Right kidney (tissue), 1 donor: ENCODE measurements around the gene ASTN2.

Experiments
- DNase-seq: peaks from one replicate; pipeline ENCODE4 v3.0.0-alpha.2; 2016

ASTN2 gene

DNA sequence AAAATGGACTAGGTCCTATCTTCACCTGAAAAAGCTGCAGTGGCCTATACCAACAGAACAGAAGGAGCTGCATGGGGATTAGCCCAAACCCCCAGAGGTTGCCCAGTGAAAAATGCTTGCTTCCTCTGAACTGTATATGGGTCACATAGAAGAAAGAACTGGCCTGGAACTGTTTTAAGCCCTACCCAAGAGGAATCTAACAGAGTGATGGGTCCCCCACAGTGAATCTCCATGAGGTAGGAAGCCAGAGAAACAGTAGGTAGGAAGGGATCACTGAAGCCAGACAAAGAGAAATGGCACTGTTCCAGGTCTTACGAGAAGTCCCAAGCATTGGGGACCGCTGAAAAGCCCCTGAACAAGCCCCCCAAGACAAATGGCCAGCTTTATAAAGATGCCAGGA is 756.6 kb downstream of the ASTN2 start:
- DNase-seq: no peak

DNA sequence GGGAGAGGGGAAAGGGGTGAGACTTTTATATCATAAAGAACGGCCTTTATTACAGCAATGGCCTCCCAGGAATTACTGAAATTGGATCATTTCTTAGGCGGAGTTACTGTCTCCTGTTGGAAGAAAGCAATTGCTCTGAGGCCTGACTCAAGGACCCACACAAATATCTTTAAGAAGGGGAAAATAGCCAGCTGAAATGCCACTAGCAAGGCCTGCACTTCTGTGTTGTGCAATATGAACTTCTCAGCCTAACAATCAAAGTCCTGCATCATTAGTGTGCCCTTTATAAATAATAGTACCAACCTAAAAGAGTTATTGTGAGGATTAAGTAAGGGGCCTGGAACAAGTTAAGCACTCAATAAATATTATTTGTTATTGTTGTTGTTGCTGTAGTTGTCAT is 757.9 kb downstream of the ASTN2 start:
- no peak for DNase-seq

DNA sequence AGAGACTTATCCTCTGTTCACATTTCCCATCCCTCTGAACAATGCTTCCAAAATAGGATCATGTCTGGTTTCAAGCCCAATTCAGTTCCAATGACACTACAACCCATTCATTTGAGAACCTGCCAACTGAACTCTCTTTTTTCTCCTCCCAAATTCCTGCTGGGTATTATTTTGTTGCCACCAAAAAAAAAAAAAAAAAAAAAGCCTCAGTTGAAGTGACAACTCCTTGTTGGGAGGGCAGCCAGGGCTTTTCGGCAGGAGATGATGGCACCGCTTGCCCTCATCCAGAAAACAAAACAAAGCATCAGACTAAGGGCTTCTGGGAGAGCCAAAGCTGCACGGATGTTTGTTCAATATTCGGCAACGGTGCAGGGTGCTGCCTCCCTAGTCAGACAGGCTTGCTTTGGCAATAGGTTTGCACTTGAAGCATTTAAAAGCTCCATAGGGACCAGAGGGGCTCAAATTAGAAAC is 758.3 kb downstream of the ASTN2 start:
- no peak for DNase-seq

DNA sequence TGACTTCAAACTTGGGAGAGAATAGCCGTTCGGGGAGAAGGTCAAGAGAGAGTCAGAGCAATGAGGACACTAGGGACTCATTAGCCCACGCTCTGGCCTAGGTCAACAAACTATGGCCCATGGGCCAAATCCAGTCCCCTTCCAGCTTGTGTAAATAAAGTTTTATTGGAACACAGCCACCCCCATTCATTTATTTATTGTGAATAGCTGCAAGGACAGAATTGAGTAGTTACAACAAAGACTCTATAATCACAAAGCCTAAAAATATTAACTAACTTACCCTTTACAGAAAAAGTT is 760.9 kb downstream of the ASTN2 start:
- no peak for DNase-seq

DNA sequence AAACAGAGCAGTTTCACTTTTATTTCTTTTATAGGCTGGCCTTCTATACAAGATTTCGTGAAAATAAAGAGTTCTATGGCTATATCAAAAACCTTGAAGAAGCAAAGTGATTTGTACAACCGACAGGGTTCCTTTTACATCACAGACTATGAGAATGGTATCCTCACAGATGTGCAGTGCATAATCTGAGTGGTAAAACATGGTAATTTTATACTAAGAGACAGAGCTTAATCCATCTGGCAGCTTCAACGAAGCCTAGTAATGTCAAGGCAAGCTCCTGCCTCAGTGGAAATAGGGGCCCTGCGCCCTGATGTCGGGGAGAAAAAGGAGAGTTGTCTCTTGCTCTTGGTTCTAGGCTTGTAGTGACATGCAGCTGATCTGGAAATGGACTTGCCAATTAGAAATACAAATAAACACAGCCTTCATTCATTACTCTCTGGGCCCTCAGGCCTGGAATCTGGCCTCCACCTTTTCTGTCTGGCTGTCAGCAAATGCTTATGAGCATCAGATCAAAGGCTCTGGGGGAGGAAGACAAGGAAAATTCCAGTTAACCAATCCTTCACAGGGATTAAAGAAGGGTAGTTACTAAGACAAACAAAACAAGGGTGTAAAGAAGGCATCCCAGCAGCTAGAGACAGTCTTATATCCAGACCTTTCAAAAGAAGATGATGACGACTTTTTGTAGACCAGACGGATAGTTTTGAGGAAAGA is 761.4 kb downstream of the ASTN2 start:
- no peak for DNase-seq

DNA sequence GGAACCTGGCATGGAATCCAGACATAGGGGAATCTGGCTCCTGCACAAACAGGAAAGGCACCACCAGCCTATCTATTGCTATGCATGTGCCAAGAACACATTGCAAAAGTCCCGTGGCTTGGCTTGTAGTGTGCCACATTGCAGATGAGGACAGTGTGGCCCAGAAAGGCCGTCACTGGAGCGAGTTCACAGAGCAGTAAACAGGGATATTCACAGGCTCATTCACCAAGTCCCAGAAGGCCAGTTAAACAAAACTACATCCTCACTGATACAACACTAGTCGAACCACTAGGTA is 767.4 kb downstream of the ASTN2 start:
- DNase-seq: no peak

DNA sequence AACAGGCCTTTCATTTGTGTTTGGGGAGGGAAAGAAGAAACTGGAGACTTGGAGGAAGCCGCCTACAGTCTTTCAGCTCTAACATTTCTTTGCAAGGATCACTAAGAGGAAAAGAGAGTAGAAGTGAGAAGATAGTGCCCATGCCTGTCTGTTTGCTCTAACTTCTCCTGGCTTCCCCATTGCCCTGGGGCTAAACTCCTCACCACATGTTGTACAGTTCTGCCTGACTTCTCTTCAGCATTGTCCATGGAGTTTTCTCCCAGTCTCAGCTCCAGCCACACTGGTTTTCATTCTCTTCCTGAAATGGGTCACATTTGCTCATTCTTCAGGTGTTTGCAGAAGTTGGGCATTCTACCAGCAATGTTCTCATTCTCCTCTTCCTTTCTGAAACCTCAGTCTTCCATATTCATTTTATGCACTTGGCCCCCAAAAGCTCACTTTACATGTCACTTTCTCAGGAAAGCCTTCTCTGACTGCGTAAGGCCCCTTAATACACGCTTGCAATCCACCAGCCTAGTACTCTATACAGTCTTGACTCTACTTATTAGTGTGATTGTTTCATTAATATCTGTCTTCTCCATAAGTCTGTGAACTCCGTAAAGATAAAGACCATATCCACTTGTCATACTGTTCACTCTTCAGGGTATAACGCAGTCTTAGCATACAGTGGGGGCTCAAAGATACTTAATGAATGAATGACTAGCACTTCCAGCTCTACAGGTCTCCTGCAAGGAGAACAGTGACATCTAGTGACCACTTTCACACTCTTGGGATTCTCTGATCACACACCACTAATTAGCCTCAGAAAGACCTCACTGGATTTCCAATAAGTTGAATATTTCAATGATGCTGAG is 768.0 kb downstream of the ASTN2 start:
- DNase-seq: no peak

DNA sequence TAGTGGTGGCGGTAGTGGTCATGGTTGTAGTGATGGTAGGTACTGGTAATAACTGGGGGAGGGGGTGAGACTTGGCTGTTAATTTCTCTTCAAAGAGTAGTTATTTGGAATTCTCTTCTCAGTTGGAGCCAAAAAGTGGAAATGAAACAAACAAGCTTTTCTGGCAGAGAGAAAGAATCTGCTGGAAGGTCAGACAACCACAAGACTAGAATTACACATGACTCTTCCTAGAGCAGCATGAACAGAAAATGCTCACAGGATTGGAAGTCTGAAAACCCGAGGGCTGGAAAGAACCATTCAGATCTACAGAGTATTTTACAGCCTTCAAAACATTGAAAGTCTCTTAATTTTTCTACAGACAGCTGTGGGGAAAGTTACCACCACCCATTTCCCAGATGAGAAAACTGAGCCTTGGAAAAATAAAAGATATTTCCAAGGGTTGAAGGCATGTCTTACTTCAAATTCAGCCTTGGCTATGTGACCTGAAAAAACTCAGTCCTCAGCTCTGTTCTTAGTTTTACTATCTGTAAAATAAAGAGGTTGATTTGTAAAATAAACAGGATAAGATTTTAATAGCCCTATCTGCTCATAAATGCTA is 770.7 kb downstream of the ASTN2 start:
- DNase-seq: no peak

DNA sequence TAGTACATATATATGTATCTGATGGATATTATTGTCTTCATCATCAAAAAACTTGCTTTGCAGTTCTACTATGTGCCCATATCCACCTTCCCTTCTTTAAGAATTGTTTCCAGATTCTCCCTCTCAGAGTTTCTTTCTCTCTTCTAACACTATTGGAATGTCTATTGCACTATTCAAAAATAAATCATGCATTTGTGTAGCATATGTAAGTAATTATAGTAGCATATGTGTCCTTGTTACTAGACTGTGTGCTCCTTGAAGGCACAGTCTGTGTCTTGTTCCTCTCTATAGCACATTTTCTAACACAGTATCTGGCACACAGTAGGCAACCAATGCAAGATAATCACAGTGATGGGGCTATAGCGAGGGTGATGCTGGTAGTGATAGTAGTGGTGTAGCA is 771.2 kb downstream of the ASTN2 start:
- no peak for DNase-seq

DNA sequence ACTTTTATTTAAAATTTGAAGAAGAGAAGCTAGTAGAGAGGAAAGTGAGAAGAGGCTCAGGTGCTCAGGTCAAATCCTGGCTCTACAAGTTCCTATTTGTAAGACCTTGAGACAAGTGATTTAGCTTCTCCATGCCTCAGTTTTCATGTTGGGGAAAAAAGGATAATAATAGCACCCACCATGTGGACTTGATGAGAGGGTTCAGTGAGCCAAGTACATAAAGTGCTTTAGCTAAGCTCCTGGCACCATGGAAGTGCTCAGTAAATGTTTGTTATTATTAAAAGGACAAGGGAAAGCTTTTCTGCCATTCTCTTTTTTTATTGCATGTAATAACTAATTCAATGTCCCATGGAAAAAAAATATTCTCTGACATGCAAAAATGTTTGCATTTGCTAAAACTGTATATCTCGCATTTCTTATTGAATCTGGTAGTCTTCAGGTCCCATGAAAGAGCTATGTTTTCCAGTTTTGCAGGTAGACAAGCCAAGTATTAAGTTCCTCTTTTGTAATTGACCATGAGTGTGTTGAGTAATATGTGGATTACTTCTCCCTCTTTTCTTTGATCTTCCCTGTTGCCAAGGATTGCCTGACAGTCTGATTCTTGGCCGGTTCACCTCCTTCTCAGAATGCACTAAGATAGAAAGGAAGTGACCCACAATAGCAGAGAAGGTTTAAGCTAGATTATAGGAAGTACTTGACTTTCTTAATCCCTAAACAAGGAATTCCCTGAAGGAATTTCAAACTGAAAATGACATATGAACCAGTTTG is 773.4 kb downstream of the ASTN2 start:
- DNase-seq: no peak

DNA sequence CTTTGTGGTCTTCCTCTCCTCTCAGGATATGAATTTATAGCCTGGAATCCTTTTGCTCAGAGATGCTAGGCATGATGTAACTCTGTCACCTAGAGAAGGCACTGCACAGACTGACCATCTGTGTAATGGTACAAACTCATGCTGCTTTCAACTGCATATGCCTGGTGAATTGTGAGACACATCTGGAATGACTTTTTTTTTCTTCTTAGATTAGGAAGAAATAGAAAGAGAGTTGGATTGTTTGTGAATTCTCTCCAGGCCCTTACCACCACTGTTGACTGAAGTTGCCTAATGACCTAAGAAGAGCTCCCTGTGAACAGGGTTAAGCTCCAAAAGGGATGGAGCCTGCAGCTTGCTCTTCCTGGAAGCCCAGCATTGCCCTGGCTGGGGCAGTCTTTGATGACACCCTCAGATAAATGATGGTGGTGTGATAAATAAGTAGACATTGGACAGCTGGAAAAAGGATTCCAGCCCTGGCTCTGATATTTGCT is 775.6 kb downstream of the ASTN2 start:
- DNase-seq: no peak

DNA sequence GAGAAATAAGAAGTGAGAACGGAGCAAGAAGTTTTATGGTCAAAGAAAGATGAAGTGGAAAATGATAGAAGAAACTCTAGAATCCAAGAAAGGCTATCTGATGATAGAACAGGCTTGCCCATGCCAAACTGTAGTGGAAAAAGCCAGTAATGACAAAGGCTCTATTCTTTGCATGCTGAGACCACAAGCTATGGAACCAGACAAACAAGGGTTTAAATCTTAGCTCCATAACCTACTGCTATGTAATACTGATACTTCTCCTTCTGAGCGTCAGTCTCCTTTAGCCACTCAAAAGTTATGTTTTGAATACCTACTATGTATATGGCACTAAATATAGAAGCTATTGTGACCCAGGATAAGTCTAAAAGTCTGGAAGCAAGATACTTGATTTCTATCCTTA is 778.9 kb downstream of the ASTN2 start:
- DNase-seq: no peak

DNA sequence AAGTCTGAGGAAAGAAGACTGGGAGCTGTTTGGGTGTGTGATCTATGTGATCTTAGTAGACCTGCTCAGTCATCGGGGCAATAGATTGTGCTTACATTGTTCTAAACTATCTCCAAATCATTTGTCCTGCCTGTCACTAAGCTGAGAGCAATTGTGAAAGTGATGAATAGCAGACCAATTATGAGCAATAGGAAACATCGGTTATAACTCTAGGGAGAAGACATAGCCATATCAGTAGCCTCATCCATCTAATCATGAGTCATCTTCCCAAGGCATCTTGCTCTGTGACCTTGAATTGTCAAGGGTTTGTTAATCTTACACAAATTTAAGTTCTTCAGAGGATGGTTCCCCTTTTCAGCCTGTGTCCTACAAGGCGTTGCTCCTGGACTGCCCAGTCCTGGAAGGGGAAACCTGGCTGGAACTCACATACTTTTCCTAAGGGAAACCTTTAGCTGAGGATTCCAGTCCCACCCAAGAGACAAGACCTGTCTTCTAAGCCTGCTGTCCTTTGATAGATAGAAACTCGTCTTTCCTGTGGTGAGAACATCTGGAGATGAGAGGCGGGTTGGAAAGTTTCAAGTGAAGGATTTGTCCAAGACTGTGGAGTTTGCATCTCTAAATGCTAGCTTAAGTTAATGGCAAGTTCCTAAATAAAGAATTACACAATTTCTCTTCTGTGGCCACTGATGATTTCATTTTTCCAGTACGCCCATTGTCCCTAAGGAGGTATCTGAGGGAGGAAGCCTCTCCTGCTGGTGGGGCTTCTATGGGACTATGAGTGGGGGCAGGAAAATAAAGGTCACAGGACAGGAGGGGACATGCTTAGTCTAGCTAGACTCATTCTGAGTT is 781.6 kb downstream of the ASTN2 start:
- no peak for DNase-seq

DNA sequence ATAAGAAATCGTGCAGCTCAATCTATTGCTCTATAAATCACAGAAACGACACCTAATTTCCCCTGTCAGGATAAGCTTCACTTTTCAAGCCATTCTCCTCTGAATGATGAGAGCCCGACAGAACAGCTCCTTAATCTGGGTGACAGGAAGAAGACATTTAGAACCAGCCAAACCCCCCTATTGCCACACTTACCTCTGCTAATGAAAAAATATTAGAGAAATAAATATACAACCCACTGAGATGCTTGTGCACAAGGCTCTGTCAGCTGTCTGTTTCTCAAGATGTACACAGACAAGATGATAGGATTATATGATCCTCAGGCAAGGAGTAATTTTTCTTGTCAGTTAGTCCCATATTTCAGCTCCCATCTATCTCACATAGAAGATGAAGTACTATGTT is 785.2 kb downstream of the ASTN2 start:
- DNase-seq: no peak

DNA sequence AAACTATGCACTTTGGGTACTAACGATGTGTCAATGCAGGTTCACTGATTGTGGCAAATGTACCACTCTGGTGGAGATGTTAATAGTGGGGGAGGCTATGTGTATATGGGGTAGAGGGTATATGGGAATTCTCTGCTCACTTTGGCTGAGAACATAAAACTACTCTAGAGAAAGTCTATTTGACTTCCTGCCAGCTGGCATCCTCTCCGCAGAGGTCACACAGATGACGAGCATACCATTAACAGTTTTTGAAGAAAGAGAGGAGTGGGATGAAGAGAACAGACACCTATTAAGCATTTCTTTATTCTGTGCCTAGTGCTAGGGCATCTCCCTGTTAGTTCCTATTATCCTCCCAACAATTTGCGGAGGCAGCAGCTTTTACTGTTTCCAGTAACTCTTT is 786.1 kb downstream of the ASTN2 start:
- no peak for DNase-seq

DNA sequence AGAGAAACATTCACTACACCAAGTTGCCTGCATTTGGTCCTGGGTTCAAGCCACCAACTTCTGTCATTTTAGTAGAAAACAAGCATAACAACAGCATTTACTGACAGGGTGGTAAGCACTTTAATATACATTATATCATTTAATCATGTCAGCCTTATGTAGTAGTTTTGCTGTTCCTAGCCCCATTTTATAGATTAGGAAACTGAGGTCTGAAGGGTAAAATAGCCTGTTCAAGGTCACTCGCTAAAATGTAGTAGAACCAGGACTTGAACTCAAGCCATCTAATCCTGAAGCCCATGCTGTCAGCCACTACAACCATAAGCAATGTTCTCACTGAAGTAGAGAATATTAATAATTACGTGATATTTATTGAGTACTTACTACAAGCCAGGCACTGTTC is 787.4 kb downstream of the ASTN2 start:
- no peak for DNase-seq

DNA sequence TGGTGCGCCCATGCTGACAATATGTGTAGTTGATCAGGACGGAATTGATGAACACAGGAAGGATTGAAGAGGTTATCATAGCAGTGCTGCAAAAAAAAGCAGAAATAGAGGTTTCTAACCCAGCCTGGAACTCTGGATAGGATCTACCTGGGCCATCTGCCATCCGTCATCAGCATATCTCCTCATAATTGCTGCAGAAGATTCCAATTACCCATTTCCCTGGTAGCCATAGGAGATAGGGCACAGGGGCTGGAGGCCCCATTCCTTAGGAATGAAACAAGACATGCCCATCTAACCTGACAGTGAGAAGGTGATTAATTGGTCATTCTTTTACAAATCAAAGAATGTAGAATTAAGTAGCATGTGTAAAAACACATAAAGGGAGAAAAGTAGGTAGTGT is 788.1 kb downstream of the ASTN2 start:
- no peak for DNase-seq

DNA sequence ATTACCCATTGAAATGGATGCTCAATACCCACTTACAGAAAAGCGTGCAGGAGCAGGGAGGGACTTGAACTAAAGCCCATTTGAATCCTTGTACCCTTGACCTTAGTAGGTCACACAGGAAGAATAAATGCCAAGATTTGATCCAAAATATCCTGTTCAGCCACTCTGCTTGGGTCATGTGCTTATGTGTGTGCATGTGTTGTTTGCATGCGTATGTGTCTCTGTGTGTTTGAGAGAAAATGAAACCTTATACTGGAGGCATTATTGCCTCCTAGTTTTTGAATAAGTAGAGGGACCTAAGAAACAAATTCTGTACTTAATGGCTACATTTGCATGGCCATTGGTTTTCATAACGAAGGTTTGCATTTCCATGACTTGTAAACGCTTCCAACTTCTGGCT is 791.1 kb downstream of the ASTN2 start:
- no peak for DNase-seq

DNA sequence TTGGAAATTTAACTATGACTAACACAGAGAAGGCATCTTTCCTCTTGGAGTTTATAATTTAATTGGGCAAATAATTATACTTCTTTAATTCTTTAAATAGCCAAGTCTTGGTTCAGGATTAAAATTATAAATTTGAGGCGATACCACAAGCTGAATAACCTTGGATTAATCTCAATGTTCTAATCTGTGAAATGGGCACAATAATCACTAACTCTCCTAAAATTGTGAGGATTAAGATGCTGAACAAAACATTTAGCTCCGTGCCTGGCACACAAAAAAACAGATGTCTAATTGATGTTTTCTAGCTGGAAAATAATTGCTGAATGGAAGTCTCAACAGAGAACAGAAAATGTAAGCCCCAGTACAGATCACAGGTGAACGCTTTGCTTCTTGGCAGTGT is 797.5 kb downstream of the ASTN2 start:
- DNase-seq: no peak

DNA sequence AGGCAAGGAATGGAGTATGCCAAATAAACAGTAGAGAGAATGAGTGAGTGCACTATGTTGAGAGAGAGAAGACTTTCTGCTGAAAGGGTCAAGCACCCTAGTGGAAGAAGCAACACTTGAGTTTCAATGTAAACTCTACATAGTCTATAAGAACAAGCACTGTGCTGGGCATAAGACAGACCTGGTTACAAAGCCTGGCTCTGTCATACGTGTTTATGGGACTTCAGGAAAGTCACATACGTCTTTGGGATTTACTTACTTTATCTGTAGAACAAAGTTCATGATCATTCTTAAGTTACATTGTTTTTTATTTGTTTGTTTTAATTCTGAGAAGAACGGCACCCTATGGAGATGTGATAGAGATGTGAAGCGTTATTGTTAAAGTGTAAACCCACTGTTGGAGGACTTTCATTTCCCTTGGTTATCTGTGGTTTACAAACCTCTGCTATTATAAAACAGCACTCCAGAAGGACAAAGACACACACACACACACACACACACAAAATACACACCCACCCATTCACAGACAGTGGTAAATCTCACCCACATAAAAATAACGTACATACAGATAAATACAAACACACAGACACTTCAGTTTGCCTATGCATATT is 798.4 kb downstream of the ASTN2 start:
- DNase-seq: no peak

DNA sequence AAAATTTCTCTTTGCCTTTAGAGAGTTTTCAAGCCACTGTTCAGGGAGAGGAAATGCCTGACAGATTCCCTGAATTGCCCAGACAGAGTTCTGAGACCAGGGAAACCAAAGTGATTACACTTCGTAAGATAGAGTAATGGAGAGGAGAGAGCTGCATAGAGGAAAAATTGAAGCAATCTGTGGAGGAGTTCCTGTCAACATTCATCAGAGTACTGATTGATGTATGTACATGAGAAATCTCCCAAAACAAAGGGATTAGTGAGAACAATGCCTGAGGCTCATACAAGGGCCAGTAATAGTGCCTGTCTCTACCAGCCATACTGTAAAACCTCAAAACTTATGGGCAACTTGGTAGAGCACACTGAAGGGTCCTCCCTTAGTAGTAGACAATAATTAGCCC is 806.8 kb downstream of the ASTN2 start:
- no peak for DNase-seq

DNA sequence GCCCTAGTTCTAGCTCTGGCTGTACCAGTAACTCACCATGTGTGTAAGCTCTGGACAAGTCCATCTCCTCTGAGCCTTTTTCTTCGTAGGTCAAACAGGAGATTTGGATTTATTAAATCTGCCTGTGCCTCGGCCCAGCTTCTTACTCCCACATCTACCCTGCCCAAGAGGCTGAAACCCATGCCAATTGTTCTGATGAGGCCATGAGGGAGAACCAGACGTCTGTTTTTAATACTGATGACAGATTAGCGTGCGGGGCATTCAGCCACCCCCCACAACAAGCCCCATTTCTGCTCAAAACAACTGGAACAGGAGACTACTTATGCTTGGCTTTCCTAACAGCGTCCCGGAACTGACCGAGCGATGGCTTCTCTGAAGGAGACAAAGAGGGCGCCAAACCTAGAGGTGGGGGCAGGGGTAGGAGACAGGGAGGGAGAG is 808.9 kb downstream of the ASTN2 start:
- no peak for DNase-seq
